ENCODE data around the gene RND1. TPM values are rescaled to one million over a fixed set of nuclear protein-coding genes. Genes with fewer than 3 reads are reported as not detected.

The RND1 gene
- polyA plus RNA-seq, 6 donors from 2014 or later = 2.0 to 3.8 (median 3.0) TPM

DNA sequence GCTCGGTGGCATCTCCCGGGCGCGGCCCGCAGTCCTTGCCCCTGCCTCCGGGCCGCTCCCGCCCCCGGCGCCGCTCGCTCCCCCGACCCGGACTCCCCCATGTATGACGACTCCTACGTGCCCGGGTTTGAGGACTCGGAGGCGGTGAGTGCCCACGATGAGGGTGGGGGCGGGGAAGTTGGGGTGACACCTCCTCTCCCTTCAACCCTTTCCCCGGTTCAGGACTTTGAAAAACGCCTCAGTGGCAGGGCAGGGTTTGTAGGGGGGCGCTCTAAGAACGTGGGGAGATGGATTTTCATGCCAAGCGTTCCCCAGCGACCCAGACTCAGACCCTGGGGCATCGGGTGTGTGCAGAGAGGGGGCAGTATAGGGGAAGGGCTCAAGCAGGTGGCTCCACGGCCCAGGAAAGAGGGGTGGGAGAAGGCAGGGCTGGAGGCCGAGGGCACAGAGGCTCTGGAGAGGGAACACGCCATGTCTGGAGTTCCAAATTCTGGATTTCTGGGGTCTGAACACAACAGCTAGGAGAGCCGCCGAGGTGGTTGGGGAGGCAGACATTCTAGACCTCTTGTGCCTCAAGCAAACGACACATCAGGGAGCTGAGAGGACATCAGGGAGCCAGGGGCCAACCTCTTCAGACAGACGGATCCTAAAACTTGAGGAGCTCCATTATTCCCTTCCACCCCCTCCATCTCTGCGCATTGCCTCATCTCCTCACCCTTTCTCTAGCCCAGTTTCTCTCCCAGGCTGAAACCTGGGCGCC lies 46.7 kb downstream of the RND1 start:
- Mint-ChIP-seq H3K4me3 (peak overlapping the region; percentile 83 to 91 (median 89)), H3K36me3 (no peaks in the 10 kb centered on the region), H3K4me1 (peaks cover 34 to 46% (median 38%) of the 10 kb centered on the region in 3 donors), H3K9me3 (no peaks in the 10 kb centered on the region), H3K27ac (peak overlapping the region in 2 of 6 donors; percentile 44 to 83), H3K27me3 (peaks cover 0 to 31% (median 30%) of the 10 kb centered on the region in 3 donors)
- ATAC-seq (ENCODE audit: low read depth in 2 of 2) (peak in 1 of 2 donors; percentile 0), DNase-seq (peak; percentile 20)

DNA sequence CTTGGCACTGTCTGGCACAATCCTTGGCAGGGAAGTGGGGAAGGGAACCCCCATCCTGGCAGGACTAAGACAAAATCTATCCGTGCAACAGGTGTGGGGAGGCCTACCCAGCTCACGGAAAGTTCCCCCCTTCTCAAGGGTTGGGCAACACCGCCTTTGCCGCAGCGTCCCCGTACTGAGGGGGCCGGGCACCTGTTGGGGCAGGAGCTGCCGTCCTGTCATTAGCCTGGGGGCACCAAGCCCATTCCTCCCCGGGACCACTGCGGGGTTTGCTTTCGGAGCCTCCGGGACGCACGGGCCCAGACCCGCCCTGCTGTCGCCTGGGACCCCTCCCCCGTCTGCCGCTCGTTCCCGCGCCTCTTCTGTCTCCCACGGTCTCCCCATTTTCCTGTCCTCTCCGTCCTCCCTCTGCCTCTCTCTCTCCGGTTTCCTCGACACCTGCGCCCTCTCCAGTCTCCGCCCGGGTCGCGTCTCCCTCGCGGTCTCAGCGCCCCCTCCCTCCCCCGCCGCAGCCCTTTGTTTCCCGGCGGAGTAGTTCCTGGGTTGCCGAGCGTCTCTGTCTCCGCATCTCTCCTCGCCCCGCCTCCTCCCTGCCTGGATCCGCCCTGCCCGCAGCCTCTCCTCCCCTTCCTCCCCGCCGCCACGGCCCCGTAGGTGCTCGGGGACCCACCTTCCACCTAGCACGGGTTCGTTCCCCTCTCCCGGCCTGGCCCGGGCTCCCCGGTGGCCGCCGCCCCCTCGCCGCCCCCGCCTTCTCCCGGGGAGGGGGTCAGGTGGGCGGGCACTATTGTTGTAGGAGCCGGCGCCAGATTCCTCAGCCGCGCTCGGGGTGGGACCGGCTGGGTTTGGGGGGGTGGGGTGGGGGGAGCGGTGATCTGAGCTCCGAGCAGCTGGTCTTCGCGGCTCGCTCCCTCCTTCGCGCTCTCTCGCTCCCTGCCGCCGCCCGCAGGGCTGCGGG lies 47.5 kb downstream of the RND1 start, which contains the start of gene CACNB3:
CACNB3 (plus strand) TSS at position 624 of the 958 bp plus-strand sequence. CDS start 434 bp downstream, outside the sequence.
- Mint-ChIP-seq H3K27ac (peak within 1 kb of the TSS in 3 of 6 donors; percentile 44 to 83 (median 74)), H3K36me3 (no peaks in the 10 kb centered on the region), H3K9me3 (no peaks in the 10 kb centered on the region), H3K4me1 (peaks cover 41 to 50% (median 41%) of the 10 kb centered on the region in 3 donors), H3K27me3 (peaks cover 0 to 31% (median 30%) of the 10 kb centered on the region in 3 donors), H3K4me3 (peak within 1 kb of the TSS; percentile 83 to 93 (median 90))
- ATAC-seq (ENCODE audit: low read depth in 2 of 2) (peak; percentile 57 to 61), DNase-seq (peak; percentile 63)

DNA sequence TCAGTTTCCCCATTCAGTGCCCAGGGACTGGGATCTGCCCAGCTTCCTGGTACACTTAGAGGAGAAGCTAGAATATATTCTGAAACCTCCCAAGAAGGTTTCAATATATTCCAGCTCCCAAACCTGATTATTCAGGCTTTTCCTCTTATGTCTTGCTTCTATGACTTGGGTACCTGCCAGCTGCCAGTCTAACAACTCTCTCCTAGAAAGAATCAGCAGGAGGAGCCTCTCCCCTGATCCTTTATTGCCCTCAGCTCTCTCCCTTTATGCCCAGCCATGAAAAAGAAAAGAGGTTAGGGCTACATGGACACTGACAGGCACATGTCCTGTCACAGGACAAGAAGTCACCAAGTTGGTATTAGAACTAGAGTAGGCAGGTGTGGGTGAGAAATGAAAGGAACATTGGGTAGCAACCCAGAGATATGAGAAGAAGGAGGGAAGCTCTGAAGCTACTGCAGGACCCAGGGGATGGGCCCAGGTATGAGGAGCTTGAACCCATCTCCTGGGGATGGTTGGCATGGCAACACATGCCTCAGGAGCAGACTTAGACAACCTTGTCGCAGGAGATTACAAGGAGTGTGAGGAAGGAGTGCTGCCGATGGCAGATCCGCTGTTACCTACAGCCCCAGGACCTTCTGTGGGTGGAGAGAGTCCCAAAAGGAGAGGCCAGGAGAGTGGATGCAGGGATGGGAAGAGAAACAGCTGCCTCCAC lies 49.4 kb downstream of the RND1 start:
- H3K36me3 Mint-ChIP-seq = no peaks in the 10 kb centered on the region
- peaks cover 41 to 50% (median 41%) of the 10 kb centered on the region in 3 donors for H3K4me1 Mint-ChIP-seq
- peaks cover 0 to 31% (median 30%) of the 10 kb centered on the region in 3 donors for H3K27me3 Mint-ChIP-seq
- no peak overlapping the region for H3K27ac Mint-ChIP-seq
- ATAC-seq (ENCODE audit: low read depth in 2 of 2) (no peak), DNase-seq (no peak)
- H3K4me3 Mint-ChIP-seq = peak overlapping the region; percentile 50 to 94 (median 89)
- H3K9me3 Mint-ChIP-seq = no peaks in the 10 kb centered on the region

DNA sequence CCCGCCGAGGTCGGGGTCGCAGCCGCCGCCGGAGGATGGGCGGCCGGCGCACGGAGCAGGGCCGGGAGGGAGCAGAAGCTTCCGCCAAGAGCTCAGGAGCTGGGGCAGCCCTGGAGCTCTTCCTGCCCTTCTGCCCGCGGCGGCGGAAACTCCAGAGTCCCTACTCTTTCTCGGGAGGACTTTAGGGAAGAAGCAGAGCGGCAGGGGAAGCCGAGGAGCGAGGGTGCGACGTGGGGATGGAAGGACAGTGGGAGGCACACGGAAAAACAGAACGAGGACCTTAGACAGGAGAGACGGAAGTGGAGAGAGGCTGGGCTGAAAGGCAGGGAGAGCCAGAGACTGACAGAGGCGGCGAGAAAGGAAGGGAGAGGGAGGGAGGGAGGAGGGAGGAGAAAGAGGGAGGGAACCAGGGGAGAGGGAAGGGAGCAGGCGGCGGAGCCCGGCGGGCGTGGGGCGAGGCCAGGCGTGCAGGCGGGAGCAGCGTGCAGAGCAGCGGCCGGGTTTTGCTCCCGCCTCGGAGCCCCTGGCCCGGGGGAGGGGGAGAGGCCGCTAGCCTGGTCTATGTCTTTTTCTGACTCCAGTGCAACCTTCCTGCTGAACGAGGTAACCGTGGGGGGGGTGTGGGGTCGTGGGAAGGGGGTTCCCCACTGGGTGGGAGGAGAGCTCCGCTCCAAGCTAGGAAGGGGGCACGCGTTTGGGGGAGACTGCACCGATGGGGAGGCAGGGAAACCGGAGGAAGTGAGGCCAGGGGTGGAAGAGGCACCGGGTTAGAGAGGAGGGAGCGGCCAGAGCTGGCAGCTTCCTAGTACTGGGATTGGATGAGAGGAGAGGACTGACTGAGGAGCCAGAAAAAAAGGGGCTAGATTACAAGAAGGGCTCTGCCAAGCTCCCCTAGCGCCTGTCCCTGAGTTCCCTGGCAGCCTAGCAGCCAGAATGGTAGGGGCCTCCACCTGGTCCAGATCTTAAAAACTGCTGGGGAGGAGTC lies 50.3 kb downstream of the RND1 start:
- Mint-ChIP-seq H3K4me3 (peak overlapping the region; percentile 50 to 94 (median 91)), H3K27ac (peak overlapping the region in 4 of 6 donors; percentile 52 to 94 (median 86)), H3K27me3 (peaks cover 0 to 31% (median 30%) of the 10 kb centered on the region in 3 donors), H3K36me3 (no peaks in the 10 kb centered on the region), H3K9me3 (no peaks in the 10 kb centered on the region), H3K4me1 (peaks cover 41 to 50% (median 41%) of the 10 kb centered on the region in 3 donors)
- DNase-seq (no peak), ATAC-seq (ENCODE audit: low read depth in 2 of 2) (peak; percentile 20 to 23)

DNA sequence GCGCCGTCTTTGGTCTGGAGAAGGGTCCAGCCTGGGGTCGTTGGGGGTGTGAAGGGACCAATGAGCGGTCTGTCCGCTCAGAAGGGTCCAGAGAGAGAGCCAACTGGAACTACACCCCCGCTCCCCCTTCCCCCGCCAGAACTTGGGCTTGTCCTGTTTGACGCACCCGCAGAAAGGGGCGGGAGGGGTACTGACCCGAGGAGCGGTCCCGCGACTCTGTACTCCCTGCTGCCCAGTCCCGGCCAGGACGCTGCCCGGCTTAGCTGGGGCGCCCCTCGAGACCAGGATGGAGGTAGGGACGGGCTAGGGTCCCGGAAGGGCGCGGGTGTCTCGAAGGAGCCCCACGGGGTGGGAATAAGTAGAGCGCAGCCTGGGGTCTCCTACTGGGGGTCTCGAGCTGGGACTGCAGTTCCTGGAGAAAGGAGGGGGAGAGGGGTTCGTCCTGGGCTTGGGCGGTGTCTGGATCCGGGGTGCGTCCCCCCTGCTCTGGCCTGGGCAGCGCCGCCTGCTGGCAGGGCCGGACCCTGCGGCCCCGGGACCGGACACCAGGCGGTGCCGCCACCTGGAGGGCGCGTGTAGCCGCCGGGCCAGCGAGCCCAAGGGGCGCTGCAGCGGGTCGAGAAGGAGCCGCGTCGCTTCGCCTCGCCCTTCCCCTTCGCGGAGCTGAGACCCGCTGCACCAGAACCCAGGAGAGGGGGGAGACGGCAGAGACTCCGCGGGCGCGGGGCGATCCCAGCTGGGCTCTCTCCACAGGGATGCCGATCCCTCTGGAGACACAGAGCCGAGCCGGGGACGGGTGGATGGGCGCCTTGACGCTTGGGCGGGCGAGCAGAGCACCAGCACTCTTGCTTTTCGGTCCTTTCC lies 51.2 kb downstream of the RND1 start:
- peak overlapping the region; percentile 50 to 94 (median 91) for H3K4me3 Mint-ChIP-seq
- no peaks in the 10 kb centered on the region for H3K9me3 Mint-ChIP-seq
- H3K27ac Mint-ChIP-seq = peak overlapping the region in 2 of 6 donors; percentile 70 to 81
- DNase-seq (peak; percentile 79), ATAC-seq (ENCODE audit: low read depth in 2 of 2) (peak; percentile 76)
- peaks cover 0 to 31% (median 30%) of the 10 kb centered on the region in 3 donors for H3K27me3 Mint-ChIP-seq
- no peaks in the 10 kb centered on the region for H3K36me3 Mint-ChIP-seq
- H3K4me1 Mint-ChIP-seq = peaks cover 38 to 50% (median 41%) of the 10 kb centered on the region in 3 donors

DNA sequence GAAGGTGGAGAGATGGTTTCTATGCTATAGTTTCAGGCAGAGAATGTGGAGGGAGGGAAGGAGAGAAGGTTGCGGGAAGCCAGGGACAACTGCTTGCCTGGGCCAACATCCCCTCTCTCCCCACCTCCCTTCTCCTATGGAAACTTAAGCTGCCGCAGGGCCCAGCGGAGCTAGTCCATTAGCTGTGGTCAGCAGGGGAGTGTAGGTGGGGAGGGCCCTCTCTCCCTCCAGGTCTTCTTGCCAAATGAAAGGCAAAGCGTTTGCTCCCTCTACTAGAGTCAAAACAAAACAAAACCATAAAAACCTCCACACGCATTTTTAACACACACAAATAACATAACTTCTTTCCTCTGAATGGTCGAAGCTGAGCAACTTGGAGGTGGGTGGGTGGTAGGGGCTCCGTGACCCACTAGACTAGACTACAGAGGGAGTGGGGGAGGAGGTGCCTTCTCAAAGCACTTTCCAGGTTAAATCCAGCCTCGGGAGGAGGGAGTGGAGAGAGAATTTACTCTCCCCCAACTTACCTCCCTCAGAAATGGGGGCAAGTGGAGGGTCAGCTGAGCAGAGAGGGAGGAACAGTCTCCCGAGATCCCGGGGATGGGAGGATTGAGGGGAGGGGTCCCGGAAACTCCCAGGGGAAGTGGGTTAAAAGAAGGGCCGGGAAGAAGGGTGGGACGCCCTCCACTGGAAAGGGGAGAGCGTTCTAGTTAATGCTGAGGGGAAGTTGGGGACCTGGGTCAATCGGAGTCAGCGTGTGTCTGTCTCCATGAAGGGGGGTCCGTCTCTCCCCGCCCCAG lies 52.0 kb downstream of the RND1 start:
- peaks cover 30 to 43% (median 36%) of the 10 kb centered on the region in 3 donors for H3K4me1 Mint-ChIP-seq
- H3K9me3 Mint-ChIP-seq = no peaks in the 10 kb centered on the region
- H3K4me3 Mint-ChIP-seq = peak overlapping the region; percentile 50 to 94 (median 91)
- no peak for DNase-seq
- H3K27me3 Mint-ChIP-seq = peaks cover 0 to 31% (median 30%) of the 10 kb centered on the region in 3 donors
- H3K36me3 Mint-ChIP-seq = no peaks in the 10 kb centered on the region
- no peak for ATAC-seq (ENCODE audit: low read depth in 2 of 2)
- peak overlapping the region in 2 of 6 donors; percentile 70 to 81 for H3K27ac Mint-ChIP-seq

DNA sequence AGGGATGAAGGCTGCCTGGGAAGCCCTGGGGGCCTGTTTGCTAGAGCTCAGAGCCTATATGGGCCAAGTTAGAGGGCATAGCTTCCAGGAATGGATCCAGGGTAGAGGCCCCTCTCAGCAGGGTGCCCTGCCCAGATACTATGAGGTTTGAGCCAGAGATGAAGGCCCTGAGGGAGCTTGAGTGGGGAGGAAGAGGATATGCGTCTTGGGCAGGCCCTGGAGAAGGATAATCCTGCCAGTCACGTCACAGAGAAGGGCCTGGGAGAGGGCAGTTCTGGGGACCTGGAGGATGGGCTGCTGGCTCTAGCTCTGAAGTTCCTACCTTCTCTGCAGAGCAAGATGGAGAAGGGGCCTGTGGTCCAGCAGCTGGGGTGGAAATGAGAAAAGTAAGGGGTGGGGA lies 53.3 kb downstream of the RND1 start:
- peaks cover 21 to 36% (median 28%) of the 10 kb centered on the region in 3 donors for H3K4me1 Mint-ChIP-seq
- H3K36me3 Mint-ChIP-seq = no peaks in the 10 kb centered on the region
- no peak for DNase-seq
- H3K27ac Mint-ChIP-seq = no peak overlapping the region
- peaks cover 0 to 26% (median 25%) of the 10 kb centered on the region in 3 donors for H3K27me3 Mint-ChIP-seq
- ATAC-seq (ENCODE audit: low read depth in 2 of 2) = no peak
- no peaks in the 10 kb centered on the region for H3K9me3 Mint-ChIP-seq
- peak overlapping the region in 6 of 8 donors; percentile 26 to 80 (median 56) for H3K4me3 Mint-ChIP-seq

DNA sequence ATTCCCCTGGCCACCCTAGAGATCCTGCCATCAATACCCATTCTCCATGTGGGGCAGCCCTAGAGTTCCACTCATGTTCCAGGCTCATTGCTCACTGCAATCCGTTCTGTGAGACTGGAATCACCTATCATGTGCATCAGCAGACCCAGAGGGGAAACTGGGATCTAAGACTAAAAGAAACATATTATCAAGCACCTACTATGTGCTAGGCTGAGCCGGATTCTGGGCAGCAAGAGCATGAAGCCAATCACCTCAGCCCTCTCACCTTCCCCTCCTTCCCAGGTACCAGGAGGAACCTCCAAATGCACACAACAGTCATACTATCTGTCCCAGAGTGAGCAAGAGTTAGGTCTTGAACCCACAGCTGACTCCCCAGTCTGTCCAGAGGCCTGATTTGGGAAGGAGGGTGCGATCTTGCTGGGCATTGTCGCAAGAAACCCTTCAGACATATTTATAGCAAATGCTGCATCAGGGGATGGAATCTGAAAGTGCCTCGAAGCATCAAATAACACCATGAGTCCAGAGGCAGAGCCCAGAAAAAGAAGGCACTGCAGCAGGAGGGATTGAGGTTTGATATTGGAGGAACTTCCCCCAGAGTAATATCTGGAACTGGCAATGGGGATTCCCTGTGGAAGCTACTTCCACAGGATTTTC lies 54.1 kb downstream of the RND1 start:
- DNase-seq = no peak
- H3K9me3 Mint-ChIP-seq = no peaks in the 10 kb centered on the region
- H3K27ac Mint-ChIP-seq = no peak overlapping the region
- no peak for ATAC-seq (ENCODE audit: low read depth in 2 of 2)
- H3K4me3 Mint-ChIP-seq = peak overlapping the region in 1 of 8 donors; percentile 55
- peaks cover 16 to 29% (median 21%) of the 10 kb centered on the region in 3 donors for H3K4me1 Mint-ChIP-seq
- H3K36me3 Mint-ChIP-seq = no peaks in the 10 kb centered on the region
- peaks cover 0 to 17% (median 17%) of the 10 kb centered on the region in 3 donors for H3K27me3 Mint-ChIP-seq

DNA sequence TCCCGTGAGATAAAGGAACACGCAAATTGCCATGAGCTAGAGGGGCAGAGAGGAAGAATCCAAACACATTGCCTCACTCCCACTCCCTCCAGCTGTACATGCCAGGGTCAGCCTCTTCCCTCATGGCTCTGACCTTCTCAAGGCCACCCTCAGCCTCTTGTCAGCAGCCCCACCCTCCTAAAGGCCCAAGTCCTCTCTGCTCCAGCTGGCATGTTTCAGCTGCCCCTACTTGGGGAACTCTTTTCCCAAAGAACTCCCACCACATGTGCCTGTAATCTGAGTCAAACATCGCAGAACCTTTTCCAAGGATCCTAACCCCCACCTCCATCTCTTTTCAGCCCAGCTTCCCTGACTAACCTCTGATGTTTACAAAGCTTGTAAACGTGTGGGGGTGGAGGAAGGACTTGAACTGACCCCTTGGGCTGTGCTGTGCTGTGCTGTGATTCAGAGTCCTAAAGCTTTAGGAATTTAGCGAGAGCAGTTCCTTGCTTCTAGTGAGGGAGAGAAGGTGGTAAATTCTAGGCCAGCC lies 54.7 kb downstream of the RND1 start:
- Mint-ChIP-seq H3K36me3 (no peaks in the 10 kb centered on the region), H3K27ac (peak overlapping the region in 1 of 6 donors; percentile 58), H3K27me3 (peaks cover 0 to 11% (median 11%) of the 10 kb centered on the region in 3 donors), H3K4me3 (peak overlapping the region in 2 of 8 donors; percentile 3 to 55), H3K4me1 (peaks cover 12 to 24% (median 15%) of the 10 kb centered on the region in 3 donors), H3K9me3 (no peaks in the 10 kb centered on the region)
- ATAC-seq (ENCODE audit: low read depth in 2 of 2) (no peak), DNase-seq (no peak)

DNA sequence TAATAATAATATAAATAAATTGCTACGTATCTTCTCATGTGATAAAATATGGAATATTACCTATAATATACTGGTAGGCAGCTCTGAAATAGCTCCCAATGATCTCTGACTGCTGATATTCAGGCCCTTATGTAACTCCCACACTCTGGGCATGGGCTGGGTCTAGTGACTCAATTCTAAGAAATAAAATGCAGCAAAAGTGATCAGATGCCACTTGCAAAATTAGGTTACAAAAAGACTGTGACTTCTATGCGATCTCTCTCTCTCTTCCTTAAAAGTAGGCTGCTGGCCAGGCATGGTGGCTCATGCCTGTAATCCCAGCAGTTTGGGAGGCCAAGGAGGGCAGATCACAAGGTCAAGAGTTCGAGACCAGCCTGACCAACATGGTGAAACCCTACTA lies 57.7 kb downstream of the RND1 start:
- no peak overlapping the region for H3K4me3 Mint-ChIP-seq
- DNase-seq (no peak), ATAC-seq (ENCODE audit: low read depth in 2 of 2) (no peak)
- peaks cover 0 to 3% (median 0%) of the 10 kb centered on the region in 3 donors for H3K27me3 Mint-ChIP-seq
- H3K9me3 Mint-ChIP-seq = peaks cover 0 to 1% (median 0%) of the 10 kb centered on the region in 7 donors
- no peaks in the 10 kb centered on the region for H3K4me1 Mint-ChIP-seq
- H3K27ac Mint-ChIP-seq = no peak overlapping the region
- H3K36me3 Mint-ChIP-seq = no peaks in the 10 kb centered on the region

All from naive B cell (primary cell).